ENCODE data around the gene SPEF2. TPM values are rescaled to one million over a fixed set of nuclear protein-coding genes. Genes with fewer than 3 reads are reported as not detected.

Gene SPEF2
- total and polyA plus RNA-seq, 4 donors, result 0.42 to 4.5 (median 2.1) TPM

DNA sequence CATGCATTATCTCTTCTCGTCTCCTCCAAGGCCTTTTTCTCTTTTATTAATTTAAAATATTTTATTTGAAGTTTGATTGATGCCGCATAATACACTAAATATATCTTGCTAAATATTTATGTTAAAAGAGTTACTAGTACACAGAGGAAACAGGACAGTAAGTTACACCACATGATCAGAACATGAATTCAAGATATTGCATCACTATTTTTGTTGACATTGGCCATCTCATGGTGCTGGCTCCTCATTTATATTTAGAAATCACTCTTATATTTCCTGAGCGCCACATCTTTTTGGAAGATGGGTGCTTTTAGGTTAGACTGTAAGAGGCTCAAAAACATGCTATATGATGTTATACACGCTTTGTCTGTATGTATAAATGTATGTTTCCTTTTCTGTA is 23.0 kb downstream of the SPEF2 start:
- peak; percentile 41 for TF ChIP-seq FOXA2 (IDR thresholded peaks at IDR 0.05)
- TF ChIP-seq, protein P1, sequence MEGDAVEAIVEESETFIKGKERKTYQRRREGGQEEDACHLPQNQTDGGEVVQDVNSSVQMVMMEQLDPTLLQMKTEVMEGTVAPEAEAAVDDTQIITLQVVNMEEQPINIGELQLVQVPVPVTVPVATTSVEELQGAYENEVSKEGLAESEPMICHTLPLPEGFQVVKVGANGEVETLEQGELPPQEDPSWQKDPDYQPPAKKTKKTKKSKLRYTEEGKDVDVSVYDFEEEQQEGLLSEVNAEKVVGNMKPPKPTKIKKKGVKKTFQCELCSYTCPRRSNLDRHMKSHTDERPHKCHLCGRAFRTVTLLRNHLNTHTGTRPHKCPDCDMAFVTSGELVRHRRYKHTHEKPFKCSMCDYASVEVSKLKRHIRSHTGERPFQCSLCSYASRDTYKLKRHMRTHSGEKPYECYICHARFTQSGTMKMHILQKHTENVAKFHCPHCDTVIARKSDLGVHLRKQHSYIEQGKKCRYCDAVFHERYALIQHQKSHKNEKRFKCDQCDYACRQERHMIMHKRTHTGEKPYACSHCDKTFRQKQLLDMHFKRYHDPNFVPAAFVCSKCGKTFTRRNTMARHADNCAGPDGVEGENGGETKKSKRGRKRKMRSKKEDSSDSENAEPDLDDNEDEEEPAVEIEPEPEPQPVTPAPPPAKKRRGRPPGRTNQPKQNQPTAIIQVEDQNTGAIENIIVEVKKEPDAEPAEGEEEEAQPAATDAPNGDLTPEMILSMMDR (IDR thresholded peaks at IDR 0.05; ENCODE audit: low read depth, low read length, missing input control), result no peak
- TF ChIP-seq, protein P2, sequence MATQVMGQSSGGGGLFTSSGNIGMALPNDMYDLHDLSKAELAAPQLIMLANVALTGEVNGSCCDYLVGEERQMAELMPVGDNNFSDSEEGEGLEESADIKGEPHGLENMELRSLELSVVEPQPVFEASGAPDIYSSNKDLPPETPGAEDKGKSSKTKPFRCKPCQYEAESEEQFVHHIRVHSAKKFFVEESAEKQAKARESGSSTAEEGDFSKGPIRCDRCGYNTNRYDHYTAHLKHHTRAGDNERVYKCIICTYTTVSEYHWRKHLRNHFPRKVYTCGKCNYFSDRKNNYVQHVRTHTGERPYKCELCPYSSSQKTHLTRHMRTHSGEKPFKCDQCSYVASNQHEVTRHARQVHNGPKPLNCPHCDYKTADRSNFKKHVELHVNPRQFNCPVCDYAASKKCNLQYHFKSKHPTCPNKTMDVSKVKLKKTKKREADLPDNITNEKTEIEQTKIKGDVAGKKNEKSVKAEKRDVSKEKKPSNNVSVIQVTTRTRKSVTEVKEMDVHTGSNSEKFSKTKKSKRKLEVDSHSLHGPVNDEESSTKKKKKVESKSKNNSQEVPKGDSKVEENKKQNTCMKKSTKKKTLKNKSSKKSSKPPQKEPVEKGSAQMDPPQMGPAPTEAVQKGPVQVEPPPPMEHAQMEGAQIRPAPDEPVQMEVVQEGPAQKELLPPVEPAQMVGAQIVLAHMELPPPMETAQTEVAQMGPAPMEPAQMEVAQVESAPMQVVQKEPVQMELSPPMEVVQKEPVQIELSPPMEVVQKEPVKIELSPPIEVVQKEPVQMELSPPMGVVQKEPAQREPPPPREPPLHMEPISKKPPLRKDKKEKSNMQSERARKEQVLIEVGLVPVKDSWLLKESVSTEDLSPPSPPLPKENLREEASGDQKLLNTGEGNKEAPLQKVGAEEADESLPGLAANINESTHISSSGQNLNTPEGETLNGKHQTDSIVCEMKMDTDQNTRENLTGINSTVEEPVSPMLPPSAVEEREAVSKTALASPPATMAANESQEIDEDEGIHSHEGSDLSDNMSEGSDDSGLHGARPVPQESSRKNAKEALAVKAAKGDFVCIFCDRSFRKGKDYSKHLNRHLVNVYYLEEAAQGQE (IDR thresholded peaks at IDR 0.05), result peak; percentile 83
- TF ChIP-seq, protein P3, sequence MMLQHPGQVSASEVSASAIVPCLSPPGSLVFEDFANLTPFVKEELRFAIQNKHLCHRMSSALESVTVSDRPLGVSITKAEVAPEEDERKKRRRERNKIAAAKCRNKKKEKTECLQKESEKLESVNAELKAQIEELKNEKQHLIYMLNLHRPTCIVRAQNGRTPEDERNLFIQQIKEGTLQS (IDR thresholded peaks at IDR 0.05), result peak; percentile 47
- 58% methylated on average over 4 of the region's 4 CpGs for WGBS

DNA sequence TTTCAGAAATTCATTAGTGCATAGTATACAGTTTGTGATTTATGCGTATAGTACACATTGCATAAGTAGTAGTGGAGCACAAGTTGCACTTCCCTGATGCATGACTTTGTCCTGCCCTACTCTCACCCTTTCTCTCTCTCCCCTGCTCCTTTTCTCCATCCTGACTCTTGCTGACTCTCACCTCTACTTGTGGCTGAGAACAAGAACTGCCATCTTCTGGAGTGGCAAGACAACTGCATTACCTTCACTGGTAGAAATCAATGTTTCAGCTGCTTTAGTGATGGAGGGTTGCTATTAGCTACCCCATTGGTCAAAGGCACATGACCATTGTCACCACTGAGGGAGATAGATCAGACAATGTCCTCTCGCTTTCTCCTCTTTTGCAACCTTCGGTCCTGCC is 26.9 kb downstream of the SPEF2 start:
- no peak for DNase-seq (ENCODE audit: low spot score)
- Histone ChIP-seq H3K27ac (ENCODE audit: low read depth in 1 of 2, low read length in 2 of 2) (no peak overlapping the region), H3K9ac (ENCODE audit: low read depth in 1 of 2, low read length in 2 of 2) (no peak overlapping the region), H3K4me1 (ENCODE audit: control insufficient read depth in 4 of 4, insufficient read depth in 4 of 4, low read length in 3 of 4) (peaks cover 0 to 8% (median 3%) of the 10 kb centered on the region in 4 donors), H3K4me3 (ENCODE audit: low read depth in 1 of 3, low read length in 3 of 3) (no peak overlapping the region), H3K36me3 (ENCODE audit: control insufficient read depth in 4 of 4, insufficient read depth in 3 of 4, low read depth in 1 of 4, low read length in 3 of 4) (no peaks in the 10 kb centered on the region), H3K27me3 (ENCODE audit: control insufficient read depth in 4 of 4, insufficient read depth in 4 of 4, low read length in 3 of 4) (no peaks in the 10 kb centered on the region), H3K9me3 (ENCODE audit: control insufficient read depth in 4 of 4, low read length in 3 of 4) (no peaks in the 10 kb centered on the region)
- 96% methylated on average over 3 of the region's 3 CpGs for WGBS
- TF ChIP-seq ZBTB33 (IDR thresholded peaks at IDR 0.05) (no peak), HNF4A (conservative IDR thresholded peaks at IDR 0.05) (no peak), HNF4G (IDR thresholded peaks at IDR 0.05) (no peak), YY1 (IDR thresholded peaks at IDR 0.05) (no peak), EGR1 (IDR thresholded peaks at IDR 0.05; ENCODE audit: low read depth in 2 of 2) (no peak), RAD21 (IDR thresholded peaks at IDR 0.05) (no peak), RXRA (IDR thresholded peaks at IDR 0.05) (no peak), JUND (IDR thresholded peaks at IDR 0.05) (no peak), FOXA2 (IDR thresholded peaks at IDR 0.05) (no peak), GABPA (IDR thresholded peaks at IDR 0.05 in 1 of 2, conservative IDR thresholded peaks at IDR 0.05 in 1 of 2) (no peak), FOXA1 (IDR thresholded peaks at IDR 0.05) (no peak), TAF1 (conservative IDR thresholded peaks at IDR 0.05) (no peak), NR2F2 (IDR thresholded peaks at IDR 0.05) (no peak), SP1 (IDR thresholded peaks at IDR 0.05) (no peak)
- TF ChIP-seq, protein P2 (IDR thresholded peaks at IDR 0.05), result no peak
- TF ChIP-seq, protein P1 (IDR thresholded peaks at IDR 0.05; ENCODE audit: low read depth, low read length, missing input control), result no peak
- TF ChIP-seq, protein P4, sequence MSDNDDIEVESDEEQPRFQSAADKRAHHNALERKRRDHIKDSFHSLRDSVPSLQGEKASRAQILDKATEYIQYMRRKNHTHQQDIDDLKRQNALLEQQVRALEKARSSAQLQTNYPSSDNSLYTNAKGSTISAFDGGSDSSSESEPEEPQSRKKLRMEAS (IDR thresholded peaks at IDR 0.05), result no peak
- TF ChIP-seq, protein P3 (IDR thresholded peaks at IDR 0.05), result no peak

More for the DNA sequence above, 23.0 kb downstream of the SPEF2 start:
- Histone ChIP-seq H3K27ac (ENCODE audit: low read depth in 1 of 2, low read length in 2 of 2) (no peak overlapping the region), H3K27me3 (ENCODE audit: control insufficient read depth in 4 of 4, insufficient read depth in 4 of 4, low read length in 3 of 4) (no peaks in the 10 kb centered on the region), H3K36me3 (ENCODE audit: control insufficient read depth in 4 of 4, insufficient read depth in 3 of 4, low read depth in 1 of 4, low read length in 3 of 4) (no peaks in the 10 kb centered on the region), H3K9ac (ENCODE audit: low read depth in 1 of 2, low read length in 2 of 2) (no peak overlapping the region), H3K9me3 (ENCODE audit: control insufficient read depth in 4 of 4, low read length in 3 of 4) (no peaks in the 10 kb centered on the region), H3K4me1 (ENCODE audit: control insufficient read depth in 4 of 4, insufficient read depth in 4 of 4, low read length in 3 of 4) (peaks cover 0 to 8% (median 3%) of the 10 kb centered on the region in 4 donors), H3K4me3 (ENCODE audit: low read depth in 1 of 3, low read length in 3 of 3) (no peak overlapping the region)
- DNase-seq (ENCODE audit: low spot score), result no peak

Measured in liver (tissue), 9 donors.